ENCODE results near the gene PTPRK. TPM values are rescaled to one million over a fixed set of nuclear protein-coding genes. Genes with fewer than 3 reads are reported as not detected.

The PTPRK gene
- total and polyA plus RNA-seq, 10 of the 15 experiments (the other 5 are each of a cell fraction or from before 2014, with no cell fraction given), result 0.23 to 1.9 (median 0.55) TPM

- H3K79me2 ChIP-seq (ENCODE audit: control insufficient read depth, insufficient read depth, low read length), result no peaks in the 10 kb centered on the region
- RAD21 ChIA-PET (ENCODE audit: unreplicated experiment), result no interaction called here
- SMC1A ChIA-PET (ENCODE audit: uncharacterized antibody, unreplicated experiment), result no interaction called here
- ATAC-seq, result no peak
- FAIRE-seq, result no peak
- H3K27ac ChIP-seq (ENCODE audit: control insufficient read depth, insufficient read depth), result no peak overlapping the region
- H3K4me3 ChIP-seq, result no peak overlapping the region
- no peaks in the 10 kb centered on the region for H3K4me1 ChIP-seq (ENCODE audit: control insufficient read depth, insufficient read depth, low read length)
- no peak overlapping the region for H3K4me2 ChIP-seq (ENCODE audit: control insufficient read depth, insufficient read depth)
- no peaks in the 10 kb centered on the region for H4K20me1 ChIP-seq (ENCODE audit: control insufficient read depth, insufficient read depth)
- H3K27me3 ChIP-seq (replicated peaks in 1 of 2; ENCODE audit: control insufficient read depth in 2 of 2, insufficient read depth in 2 of 2, low read length in 1 of 2), result no peaks in the 10 kb centered on the region
- no TSS peak for BruUV-seq (replicated peaks)
- DNase-seq (ENCODE audit: low read depth, low spot score), result no peak
- CTCF ChIA-PET, result no interaction called here
- no peak overlapping the region for H3K9ac ChIP-seq (ENCODE audit: control insufficient read depth, insufficient read depth, low read length)
- TF ChIP-seq ZNF622 (IDR thresholded peaks at IDR 0.05), result no peak
- TF ChIP-seq MTA2 (IDR thresholded peaks at IDR 0.05; ENCODE audit: low read depth), result no peak
- TF ChIP-seq POU2F2 (IDR thresholded peaks at IDR 0.05; ENCODE audit: borderline replicate concordance, low read depth, low read length), result no peak
- TF ChIP-seq CBX5 (IDR thresholded peaks at IDR 0.05; ENCODE audit: low read depth), result no peak
- no peak for TF ChIP-seq USF1 (IDR thresholded peaks at IDR 0.05; ENCODE audit: borderline replicate concordance, extremely low read length, insufficient read depth, low read depth, low read length)
- TF ChIP-seq CTCF (IDR thresholded peaks at IDR 0.05 in 2 of 3, conservative IDR thresholded peaks at IDR 0.05 in 1 of 3; ENCODE audit: control insufficient read depth in 2 of 3, extremely low read depth in 1 of 3, insufficient read depth in 1 of 3, low read depth in 3 of 3, low read length in 3 of 3), result no peak
- no peak for TF ChIP-seq EGR1 (IDR thresholded peaks at IDR 0.05; ENCODE audit: borderline replicate concordance in 1 of 2, low read depth in 2 of 2, low read length in 2 of 2)
- TF ChIP-seq SMC3 (IDR thresholded peaks at IDR 0.05; ENCODE audit: borderline replicate concordance, low read length), result no peak
- TF ChIP-seq STAT1 (conservative IDR thresholded peaks at IDR 0.05), result no peak
- TF ChIP-seq GABPA (IDR thresholded peaks at IDR 0.05; ENCODE audit: low read depth), result no peak
- TF ChIP-seq IKZF2 (IDR thresholded peaks at IDR 0.05), result no peak
- TF ChIP-seq PML (IDR thresholded peaks at IDR 0.05; ENCODE audit: low read length), result no peak
- TF ChIP-seq JUND (IDR thresholded peaks at IDR 0.05; ENCODE audit: low read depth, low read length), result no peak
- no peak for TF ChIP-seq IKZF1 (conservative IDR thresholded peaks at IDR 0.05)
- no peak for TF ChIP-seq BRCA1 (IDR thresholded peaks at IDR 0.05; ENCODE audit: low read depth, low read length)
- TF ChIP-seq E2F4 (IDR thresholded peaks at IDR 0.05; ENCODE audit: low read depth, low read length), result no peak
- no peak for TF ChIP-seq HDAC6 (IDR thresholded peaks at IDR 0.05; ENCODE audit: unreplicated experiment)
- TF ChIP-seq PRDM15 (CRISPR knock-in tag; IDR thresholded peaks at IDR 0.05), result no peak
- no peak for TF ChIP-seq NRF1 (conservative IDR thresholded peaks at IDR 0.05; ENCODE audit: low read depth, low read length)
- TF ChIP-seq SREBF2 (IDR thresholded peaks at IDR 0.05; ENCODE audit: low read length), result no peak
- H3K9me3 ChIP-seq (replicated peaks; ENCODE audit: control insufficient read depth, insufficient read depth, low read length), result no peaks in the 10 kb centered on the region
- in situ Hi-C loops (cut with MboI), result no loop called here
- H2AFZ ChIP-seq (ENCODE audit: control insufficient read depth, low read depth, low read length), result no peak overlapping the region
- no peaks in the 10 kb centered on the region for H3K36me3 ChIP-seq (ENCODE audit: control insufficient read depth in 2 of 2, insufficient read depth in 2 of 2, low read length in 1 of 2)
- POLR2A ChIA-PET, result no interaction called here
- intact Hi-C loops (cut with micrococcal nuclease; ENCODE audit: unreplicated experiment), result no loop called here
Measured at GRCh38 chr6:128422200-128422599, 98.2 kb downstream of the PTPRK start.

All from GM12878 (cell line).